ENCODE results near the gene NDUFS2. TPM values are rescaled to one million over a fixed set of nuclear protein-coding genes. Genes with fewer than 3 reads are reported as not detected.

Gene NDUFS2
- total RNA-seq, 1 donor from 2014 or later: 124 TPM

DNA sequence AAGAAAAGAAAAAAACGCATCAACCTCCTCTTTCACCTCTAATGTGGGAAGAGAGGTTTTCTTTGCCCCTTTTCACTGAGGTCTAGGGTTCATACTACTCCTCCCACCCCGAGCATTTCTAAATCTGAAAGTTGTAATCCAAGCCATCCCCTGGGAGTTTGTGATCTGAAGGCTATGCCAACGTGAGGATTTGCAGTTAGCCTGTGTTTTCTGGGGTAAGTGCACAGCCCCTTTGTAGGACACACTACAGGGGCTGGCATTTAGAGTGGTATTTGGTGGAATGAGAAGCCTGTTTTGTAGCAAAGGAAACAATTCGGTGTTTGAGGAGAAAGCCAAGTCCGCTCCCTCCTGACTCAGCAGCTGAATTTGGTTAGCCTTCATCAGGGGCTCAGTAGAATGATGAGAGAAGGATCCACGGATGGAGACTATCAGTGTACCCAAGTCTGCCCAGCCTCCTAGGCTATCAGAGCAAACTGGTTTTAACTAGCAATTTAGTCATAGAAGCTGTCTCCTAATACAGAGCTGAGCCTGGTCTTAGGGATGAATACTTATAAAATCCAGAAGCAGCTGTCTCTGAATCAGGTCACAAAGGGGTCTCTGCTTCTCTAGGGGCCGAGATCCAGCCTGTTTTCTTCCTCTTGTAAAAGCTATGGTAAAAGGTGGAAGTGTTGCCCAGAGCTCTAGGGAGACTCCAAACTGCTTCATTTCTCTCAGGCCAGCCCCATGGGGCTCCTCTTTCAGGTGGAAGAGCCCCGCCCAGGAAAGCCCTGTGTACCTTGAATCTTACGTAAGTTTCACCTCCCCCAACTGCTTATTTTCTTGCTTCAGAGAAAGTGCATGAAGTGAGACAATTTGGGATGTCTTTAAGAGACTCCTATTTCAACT is 58.5 kb downstream of the NDUFS2 start:
- no peak for DNase-seq (ENCODE audit: low read depth)
- TF ChIP-seq, protein P1, sequence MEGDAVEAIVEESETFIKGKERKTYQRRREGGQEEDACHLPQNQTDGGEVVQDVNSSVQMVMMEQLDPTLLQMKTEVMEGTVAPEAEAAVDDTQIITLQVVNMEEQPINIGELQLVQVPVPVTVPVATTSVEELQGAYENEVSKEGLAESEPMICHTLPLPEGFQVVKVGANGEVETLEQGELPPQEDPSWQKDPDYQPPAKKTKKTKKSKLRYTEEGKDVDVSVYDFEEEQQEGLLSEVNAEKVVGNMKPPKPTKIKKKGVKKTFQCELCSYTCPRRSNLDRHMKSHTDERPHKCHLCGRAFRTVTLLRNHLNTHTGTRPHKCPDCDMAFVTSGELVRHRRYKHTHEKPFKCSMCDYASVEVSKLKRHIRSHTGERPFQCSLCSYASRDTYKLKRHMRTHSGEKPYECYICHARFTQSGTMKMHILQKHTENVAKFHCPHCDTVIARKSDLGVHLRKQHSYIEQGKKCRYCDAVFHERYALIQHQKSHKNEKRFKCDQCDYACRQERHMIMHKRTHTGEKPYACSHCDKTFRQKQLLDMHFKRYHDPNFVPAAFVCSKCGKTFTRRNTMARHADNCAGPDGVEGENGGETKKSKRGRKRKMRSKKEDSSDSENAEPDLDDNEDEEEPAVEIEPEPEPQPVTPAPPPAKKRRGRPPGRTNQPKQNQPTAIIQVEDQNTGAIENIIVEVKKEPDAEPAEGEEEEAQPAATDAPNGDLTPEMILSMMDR (conservative IDR thresholded peaks at IDR 0.05; ENCODE audit: low read depth, low read length): no peak
- no peak overlapping the region for H3K4me3 ChIP-seq (ENCODE audit: low read depth, low read length)

DNA sequence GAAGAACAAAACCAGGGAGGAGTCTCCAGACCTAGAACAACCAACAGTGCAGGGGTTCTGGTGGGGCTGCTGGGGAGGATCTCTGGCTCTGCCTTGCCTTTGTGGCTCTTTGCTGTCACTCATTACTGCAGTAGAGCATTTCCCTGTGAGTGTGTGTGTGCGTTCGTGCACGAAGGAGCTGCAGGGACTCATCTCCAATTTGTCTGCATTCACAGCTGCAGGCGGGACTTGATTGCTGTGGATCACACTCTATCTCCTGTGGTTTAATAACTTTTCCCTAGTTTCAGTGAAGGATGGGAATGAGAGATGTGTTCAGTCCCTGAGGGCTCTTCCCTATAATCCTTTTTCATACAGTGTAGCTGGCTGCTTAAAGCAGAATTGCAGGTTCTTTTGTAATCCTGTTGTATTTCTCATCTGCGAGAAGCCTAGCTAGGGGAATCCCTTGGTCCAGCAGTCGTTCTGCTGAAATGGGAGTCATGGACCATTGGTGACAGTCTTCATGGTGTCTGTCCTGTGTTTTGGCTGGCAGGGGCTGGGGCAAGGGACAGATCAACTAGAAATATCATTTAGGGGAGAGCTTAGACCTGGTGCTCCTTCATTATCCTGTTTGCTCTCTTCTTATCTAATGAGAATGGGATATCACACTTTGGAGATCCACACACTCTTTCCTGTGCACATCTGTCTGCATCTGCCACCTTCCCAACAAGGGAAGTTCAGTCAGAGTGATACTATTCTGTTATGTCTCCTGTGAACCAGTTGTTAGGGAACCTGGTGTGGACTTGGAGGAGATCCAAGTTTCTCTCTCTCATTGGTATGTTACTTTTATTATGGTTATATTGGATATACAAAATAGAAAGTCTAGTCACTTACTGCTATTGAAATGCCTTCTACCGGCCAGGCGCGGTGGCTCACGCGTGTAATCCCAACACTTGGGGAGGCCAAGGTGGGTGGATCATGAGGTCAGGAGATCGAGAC is 59.4 kb downstream of the NDUFS2 start:
- TF ChIP-seq, protein P1 (conservative IDR thresholded peaks at IDR 0.05; ENCODE audit: low read depth, low read length): no peak
- no peak for DNase-seq (ENCODE audit: low read depth)
- H3K4me3 ChIP-seq (ENCODE audit: low read depth, low read length): no peak overlapping the region

Other genes with a start within 250 kb of the NDUFS2 start
- gene ITLN2, start 247.6 kb upstream of the NDUFS2 start, total RNA-seq: not detected in 2 replicates
- 42.2 and 57.8 TPM in 2 replicates for gene F11R, start 181.2 kb upstream of the NDUFS2 start, total RNA-seq
- gene TSTD1, start 163.4 kb upstream of the NDUFS2 start, total RNA-seq: 52.0 and 148 TPM in 2 replicates
- gene USF1, start 156.4 kb upstream of the NDUFS2 start, total RNA-seq: 37.9 and 53.7 TPM in 2 replicates
- 0.06 and 0.07 TPM in 2 replicates for gene ARHGAP30, start 132.5 kb upstream of the NDUFS2 start, total RNA-seq
- 3.0 and 6.1 TPM in 2 replicates for gene NECTIN4, start 112.8 kb upstream of the NDUFS2 start, total RNA-seq
- 2.6 and 6.5 TPM in 2 replicates for gene KLHDC9, start 104.0 kb upstream of the NDUFS2 start, total RNA-seq
- gene PFDN2, start 84.3 kb upstream of the NDUFS2 start, total RNA-seq: 102 and 103 TPM in 2 replicates
- 34.2 and 55.9 TPM in 2 replicates for gene NIT1, start 84.3 kb upstream of the NDUFS2 start, total RNA-seq
- 22.8 and 24.7 TPM in 2 replicates for gene DEDD, start 69.7 kb upstream of the NDUFS2 start, total RNA-seq
- 84.7 and 117 TPM in 2 replicates for gene UFC1, start 48.4 kb upstream of the NDUFS2 start, total RNA-seq
- gene USP21, start 42.9 kb upstream of the NDUFS2 start, total RNA-seq: 10.2 and 20.6 TPM in 2 replicates
- 20.3 and 22.0 TPM in 2 replicates for gene PPOX, start 35.9 kb upstream of the NDUFS2 start, total RNA-seq
- gene B4GALT3, start 24.9 kb upstream of the NDUFS2 start, total RNA-seq: 46.2 and 50.7 TPM in 2 replicates
- under 0.01 TPM in 1 of 2 replicates, not detected in the other for gene ADAMTS4, start 3.3 kb upstream of the NDUFS2 start, total RNA-seq
- gene FCER1G, start 12.9 kb downstream of the NDUFS2 start, total RNA-seq: not detected in 2 replicates
- gene APOA2, start 21.3 kb downstream of the NDUFS2 start, total RNA-seq: not detected in 2 replicates
- gene TOMM40L, start 23.7 kb downstream of the NDUFS2 start, total RNA-seq: 6.2 and 12.4 TPM in 2 replicates
- not detected in 2 replicates for gene NR1I3, start 35.8 kb downstream of the NDUFS2 start, total RNA-seq
- 0.35 TPM in 1 of 2 replicates, not detected in the other for gene PCP4L1, start 56.4 kb downstream of the NDUFS2 start, total RNA-seq
- 0.69 and 1.2 TPM in 2 replicates for gene MPZ, start 107.6 kb downstream of the NDUFS2 start, total RNA-seq
- gene SDHC, start 112.0 kb downstream of the NDUFS2 start, total RNA-seq: 12.7 and 15.8 TPM in 2 replicates
- not detected in 2 replicates for gene CFAP126, start 165.5 kb downstream of the NDUFS2 start, total RNA-seq

All from epithelial cell of proximal tubule (primary cell).